ENCODE measurements around the gene KCTD18. TPM values are rescaled to one million over a fixed set of nuclear protein-coding genes. Genes with fewer than 3 reads are reported as not detected.

KCTD18 gene
- total RNA-seq, 4 donors from 2014 or later = 23.7 to 33.8 (median 28.8) TPM

- ATAC-seq = peak; percentile 100
- peak within 1 kb of the TSS in 3 of 4 donors; percentile 59 to 76 (median 68) for H3K27ac ChIP-seq
- TF ChIP-seq POLR2A (IDR thresholded peaks at IDR 0.05) (peak; percentile 49 to 71), CTCF (IDR thresholded peaks at IDR 0.05) (peak in 1 of 4 experiments; percentile 10), EP300 (IDR thresholded peaks at IDR 0.05) (no peak), POLR2AphosphoS5 (IDR thresholded peaks at IDR 0.05) (peak; percentile 87)
- H3K36me3 ChIP-seq = no peaks in the 10 kb centered on the region
- H3K4me1 ChIP-seq = peaks cover 0 to 9% (median 5%) of the 10 kb centered on the region in 3 donors
- H3K9me3 ChIP-seq = no peaks in the 10 kb centered on the region
- 1% methylated on average over 16 of the region's 56 CpGs for WGBS, 2 donors (ENCODE audit: low coverage in 1 of 2)
- peak within 1 kb of the TSS; percentile 41 to 64 for H3K4me3 ChIP-seq
- H3K27me3 ChIP-seq = peaks cover 10% of the 10 kb centered on the region
Measured at GRCh38 chr2:200525882-200526651, 16.2 kb upstream of the KCTD18 start, which contains the start of gene SGO2. Gene SGO2, plus strand, starts transcription at chr2:200526207. Its CDS starts 6,769 bp downstream, at chr2:200532976.

GRCh38 chr2:200525551-200525881 is 15.6 kb upstream of the KCTD18 start:
- Histone ChIP-seq H3K4me1 (peaks cover 0 to 9% (median 5%) of the 10 kb centered on the region in 3 donors), H3K4me3 (peak overlapping the region; percentile 41 to 64), H3K36me3 (no peaks in the 10 kb centered on the region), H3K27ac (peak overlapping the region in 3 of 4 donors; percentile 59 to 76 (median 68)), H3K9me3 (no peaks in the 10 kb centered on the region), H3K27me3 (peaks cover 11% of the 10 kb centered on the region)
- ATAC-seq = no peak
- TF ChIP-seq CTCF (IDR thresholded peaks at IDR 0.05) (no peak), POLR2A (IDR thresholded peaks at IDR 0.05) (no peak)
- 10 to 14% methylated on average over 7 of the region's 7 CpGs for WGBS, 2 donors (ENCODE audit: low coverage in 1 of 2)

- no peak for TF ChIP-seq POLR2AphosphoS5 (IDR thresholded peaks at IDR 0.05)
- TF ChIP-seq POLR2A (IDR thresholded peaks at IDR 0.05) = no peak
- Histone ChIP-seq H3K4me1 (peaks cover 0 to 9% (median 5%) of the 10 kb centered on the region in 3 donors), H3K27ac (no peak overlapping the region), H3K36me3 (no peaks in the 10 kb centered on the region), H3K4me3 (peak overlapping the region; percentile 41 to 64), H3K27me3 (peaks cover 11% of the 10 kb centered on the region), H3K9me3 (no peaks in the 10 kb centered on the region)
- no peak for ATAC-seq
- WGBS, 2 donors (ENCODE audit: low coverage in 1 of 2) = 53 to 68% methylated on average over 2 of the region's 2 CpGs
Measured at GRCh38 chr2:200525066-200525465, 15.2 kb upstream of the KCTD18 start.

DNA sequence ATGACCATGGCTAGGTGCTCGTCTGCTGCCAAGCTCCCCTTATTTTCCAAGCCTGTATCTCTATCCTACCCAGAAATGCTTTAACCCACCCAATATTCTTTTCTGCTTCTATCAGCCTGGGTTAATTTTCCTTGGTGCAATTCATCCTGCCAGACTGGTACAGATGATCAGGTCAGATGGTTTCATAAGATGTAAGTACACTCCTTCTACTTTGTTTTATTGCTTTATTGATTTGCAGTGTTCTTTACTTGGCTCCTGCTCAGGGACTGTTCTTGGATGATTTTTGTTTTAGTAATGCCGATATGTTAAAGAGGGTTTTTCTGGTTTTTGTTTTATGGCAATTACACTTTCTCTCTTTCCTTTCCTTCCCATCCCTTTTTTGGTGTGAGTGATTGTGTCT is 13.7 kb upstream of the KCTD18 start:
- Histone ChIP-seq H3K36me3 (no peaks in the 10 kb centered on the region), H3K9me3 (no peaks in the 10 kb centered on the region), H3K4me1 (peaks cover 0 to 9% (median 5%) of the 10 kb centered on the region in 3 donors), H3K27me3 (peaks cover 11% of the 10 kb centered on the region), H3K27ac (no peak overlapping the region), H3K4me3 (no peak overlapping the region)
- 60 to 72% methylated on average over 1 to 2 of the region's 2 CpGs for WGBS, 2 donors (ENCODE audit: low coverage in 1 of 2)
- TF ChIP-seq CTCF (IDR thresholded peaks at IDR 0.05) (no peak), POLR2AphosphoS5 (IDR thresholded peaks at IDR 0.05) (no peak), POLR2A (IDR thresholded peaks at IDR 0.05) (no peak), EP300 (IDR thresholded peaks at IDR 0.05) (no peak)
- no peak for ATAC-seq

- TF ChIP-seq POLR2AphosphoS5 (IDR thresholded peaks at IDR 0.05) (no peak), EP300 (IDR thresholded peaks at IDR 0.05) (no peak), CTCF (IDR thresholded peaks at IDR 0.05) (no peak), POLR2A (IDR thresholded peaks at IDR 0.05) (no peak)
- Histone ChIP-seq H3K9me3 (no peaks in the 10 kb centered on the region), H3K27me3 (peaks cover 11% of the 10 kb centered on the region), H3K27ac (no peak overlapping the region), H3K4me3 (no peak overlapping the region), H3K36me3 (no peaks in the 10 kb centered on the region), H3K4me1 (peaks cover 0 to 9% (median 5%) of the 10 kb centered on the region in 3 donors)
- WGBS, 2 donors (ENCODE audit: low coverage in 1 of 2) = 73 to 100% methylated on average over 1 to 2 of the region's 3 CpGs
- ATAC-seq = no peak
Measured at GRCh38 chr2:200523158-200523557, 13.3 kb upstream of the KCTD18 start.
